Activated CD4-positive, CD25-positive, alpha-beta regulatory T cell (primary cell): ENCODE measurements around the gene MAGT1.
"Not testable (repeated sequence)": the region's sequence is repeated elsewhere in the genome, so short reads cannot be mapped to it uniquely, and the experiment has no call there.

Source experiments
- DNase-seq, 4 experiments: peaks; one replicate each; lab custom pipeline; 2025; lab: John Stamatoyannopoulos, UW

Gene MAGT1

GRCh38 chrX:77894921-77895886 is at the start of gene MAGT1:
TSS of gene MAGT1 (minus strand) at chrX:77895435. CDS start at chrX:77895410, 25 bp downstream.
- DNase-seq = peak; percentile 79 to 91 (median 82)

- DNase-seq = not testable (repeated sequence)
These were observed 49.8 kb upstream of the MAGT1 start for GRCh38 chrX:77945031-77945430.

- no peak for DNase-seq
These were observed 42.9 kb upstream of the MAGT1 start for GRCh38 chrX:77938083-77938680.

DNA sequence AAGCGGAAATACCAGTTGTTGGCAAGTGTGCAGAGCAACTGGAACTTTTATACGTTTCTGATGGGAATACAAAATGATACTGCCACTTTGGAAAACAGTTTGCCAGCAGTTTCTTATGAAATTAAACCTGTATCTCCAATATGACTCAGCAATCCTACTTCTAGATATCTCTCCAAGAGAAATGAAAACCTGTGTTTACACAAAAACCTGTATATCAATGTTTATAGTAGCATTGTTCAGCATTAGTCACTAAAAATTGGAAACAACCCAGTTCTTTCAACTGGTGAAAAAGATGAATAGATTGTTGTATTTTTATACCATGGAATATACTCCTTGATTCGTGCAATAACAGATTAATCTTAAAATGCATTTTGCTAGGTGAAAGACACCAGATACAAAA is 42.1 kb upstream of the MAGT1 start:
- DNase-seq = no peak

DNA sequence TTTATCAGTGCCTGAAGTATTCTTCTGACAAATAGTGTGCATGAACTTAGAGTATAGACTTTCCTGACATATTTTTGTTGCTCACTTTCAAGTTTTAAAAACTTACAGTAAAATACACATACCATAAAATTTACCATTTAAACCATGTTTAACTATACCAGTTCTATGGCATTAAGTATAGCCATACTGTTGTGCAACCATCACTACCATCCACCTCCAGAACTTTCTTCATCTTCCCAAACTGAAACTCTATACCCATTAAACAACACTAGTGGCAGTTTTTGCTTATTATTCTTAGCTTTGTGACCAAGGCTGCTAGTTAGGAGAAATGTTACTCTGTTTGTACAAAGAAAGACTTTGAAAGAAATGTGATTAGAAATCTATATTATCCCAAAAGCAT is 41.1 kb upstream of the MAGT1 start:
- no peak for DNase-seq

GRCh38 chrX:77935886-77936285 is 40.7 kb upstream of the MAGT1 start:
- no peak for DNase-seq

GRCh38 chrX:77930581-77930980 is 35.3 kb upstream of the MAGT1 start:
- no peak for DNase-seq

DNA sequence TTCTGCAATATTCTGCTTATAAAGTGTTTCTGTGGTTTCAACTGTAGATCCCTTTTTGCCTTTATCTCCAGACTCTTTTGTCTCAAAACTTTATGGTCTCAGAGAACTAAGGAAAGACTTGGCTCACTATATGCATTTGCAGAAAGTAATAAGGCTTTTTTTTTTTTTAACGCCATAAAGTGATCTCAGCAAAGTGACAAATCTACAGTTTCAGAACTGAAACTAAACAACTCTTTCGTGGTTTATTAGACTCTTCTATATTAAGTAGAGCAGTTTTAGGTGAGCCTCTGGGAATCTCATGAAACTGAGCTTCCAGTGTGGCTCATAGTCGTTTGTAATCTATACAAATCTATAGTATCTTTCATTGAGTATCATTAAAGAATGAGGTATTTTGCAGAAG is 30.5 kb upstream of the MAGT1 start:
- no peak for DNase-seq

- DNase-seq = no peak
These were observed 29.2 kb upstream of the MAGT1 start for GRCh38 chrX:77924320-77924859.

- DNase-seq = no peak
These were observed 27.6 kb upstream of the MAGT1 start for GRCh38 chrX:77922787-77923186.

DNA sequence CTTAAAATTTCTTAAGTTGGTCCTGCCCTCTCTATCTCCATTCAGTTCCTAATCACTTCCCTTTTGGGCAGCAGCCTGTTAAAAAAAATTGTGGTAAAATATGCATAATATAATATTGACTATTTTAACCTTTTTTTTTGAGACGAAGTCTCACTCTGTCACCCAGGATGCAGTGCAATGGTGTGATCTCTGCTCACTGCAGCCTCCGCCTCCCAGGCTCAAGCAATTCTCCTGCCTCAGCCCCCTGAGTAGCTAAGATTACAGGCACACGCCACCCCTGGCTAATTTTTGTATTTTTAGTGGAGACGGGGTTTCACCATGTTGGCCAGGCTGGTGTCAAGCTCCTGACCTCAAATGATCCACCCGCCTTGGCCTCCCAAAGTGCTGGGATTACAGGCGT is 24.1 kb upstream of the MAGT1 start:
- not testable (repeated sequence) for DNase-seq

DNA sequence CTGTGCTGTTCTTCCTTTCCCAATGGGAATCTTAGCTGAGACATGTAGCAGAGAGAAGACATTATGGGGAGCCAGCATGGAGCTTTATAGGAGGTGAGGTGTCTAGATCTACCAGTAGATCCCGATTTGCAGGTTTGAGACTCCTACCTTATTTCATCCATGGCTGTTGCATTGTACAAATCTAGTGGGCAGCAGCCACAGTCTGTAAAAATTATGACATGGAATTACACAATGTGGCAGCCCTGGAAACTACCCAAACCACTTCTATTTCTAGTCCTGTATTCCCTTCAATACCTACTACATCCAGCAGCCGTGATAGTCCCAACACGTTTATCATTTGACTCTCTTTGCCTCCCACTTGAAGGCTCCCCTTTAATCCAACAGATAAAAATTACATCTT is 23.3 kb upstream of the MAGT1 start:
- DNase-seq = no peak

DNA sequence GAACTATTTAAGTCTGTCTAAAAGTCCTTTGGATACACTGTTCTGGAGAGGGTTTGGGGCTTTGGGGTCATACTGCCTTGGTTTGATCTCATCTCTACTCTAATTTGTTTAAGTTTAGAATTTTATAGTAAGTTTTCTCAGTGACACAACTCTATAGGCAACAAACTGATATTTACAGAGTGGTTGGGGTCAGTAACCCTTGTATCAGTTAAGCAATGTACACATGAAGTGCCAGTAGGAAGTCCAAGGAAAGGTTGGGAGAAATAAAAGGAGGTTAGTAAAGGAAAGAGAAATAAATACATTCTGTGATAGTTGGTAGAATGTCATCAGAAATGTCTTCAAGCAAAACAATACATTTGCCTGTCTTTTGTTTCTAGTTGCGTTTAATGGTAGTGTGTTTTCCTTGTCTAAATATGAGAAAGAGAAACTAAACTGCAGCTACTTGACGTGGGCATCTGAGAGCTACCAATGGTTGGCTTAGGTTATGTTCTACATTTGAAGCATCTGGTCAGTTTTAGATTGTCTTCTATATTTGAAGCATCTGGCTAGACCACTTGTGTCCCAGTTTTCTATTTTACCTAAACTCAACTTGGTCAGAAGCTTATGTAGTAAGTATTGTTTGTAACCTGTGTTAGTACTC is 22.2 kb upstream of the MAGT1 start:
- DNase-seq = no peak

GRCh38 chrX:77910108-77910840 is 15.0 kb upstream of the MAGT1 start, which contains the start of gene ATP7A:
TSS of gene ATP7A (plus strand) at chrX:77910693. CDS start at chrX:77971642, 60,949 bp downstream.
- DNase-seq = peak; percentile 74 to 83 (median 81)

DNA sequence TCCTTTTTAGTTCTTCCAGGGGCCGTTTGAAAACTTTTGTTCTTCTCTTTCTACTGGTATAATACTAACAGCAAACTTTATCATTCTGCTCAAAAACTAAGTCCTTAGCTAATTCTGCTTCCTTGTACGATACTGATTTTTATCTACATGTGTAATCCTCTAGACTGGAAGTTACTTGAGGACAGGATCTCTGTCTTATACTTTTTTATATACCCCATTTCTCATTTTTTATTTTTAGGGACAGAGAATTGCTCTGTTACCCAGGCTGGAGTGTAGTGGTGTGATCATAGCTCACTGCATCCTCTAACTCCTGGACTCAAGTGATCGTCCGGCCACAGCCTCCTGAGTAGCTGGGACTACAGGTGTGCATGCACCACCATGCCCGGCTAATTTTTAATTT is 6.3 kb upstream of the MAGT1 start:
- no peak for DNase-seq

DNA sequence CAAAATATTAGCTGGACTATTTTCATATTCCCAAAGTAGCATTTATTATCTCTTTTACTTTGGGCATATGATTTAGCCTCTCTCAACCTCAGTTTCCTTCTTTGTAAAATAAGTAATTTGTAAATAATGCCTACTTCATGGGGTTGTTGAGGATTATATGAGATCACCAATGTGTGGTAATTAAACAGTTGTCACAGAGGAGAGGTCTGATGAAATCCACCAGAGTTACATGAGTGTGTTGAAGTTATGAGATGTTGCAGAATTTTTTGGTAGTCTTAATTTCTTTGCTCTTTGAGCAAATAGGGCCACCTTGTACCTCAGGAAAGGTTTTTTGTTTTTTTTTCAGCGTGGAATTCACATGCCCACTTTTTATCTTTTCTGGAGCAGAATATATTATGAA is 5.5 kb upstream of the MAGT1 start:
- DNase-seq = no peak

- peak; percentile 4 to 29 (median 26) for DNase-seq
These were observed 4.0 kb upstream of the MAGT1 start, which contains the start of gene COX7B for GRCh38 chrX:77899081-77899828. TSS of gene COX7B (plus strand) at chrX:77899468. CDS start at chrX:77899554, 86 bp downstream.

DNA sequence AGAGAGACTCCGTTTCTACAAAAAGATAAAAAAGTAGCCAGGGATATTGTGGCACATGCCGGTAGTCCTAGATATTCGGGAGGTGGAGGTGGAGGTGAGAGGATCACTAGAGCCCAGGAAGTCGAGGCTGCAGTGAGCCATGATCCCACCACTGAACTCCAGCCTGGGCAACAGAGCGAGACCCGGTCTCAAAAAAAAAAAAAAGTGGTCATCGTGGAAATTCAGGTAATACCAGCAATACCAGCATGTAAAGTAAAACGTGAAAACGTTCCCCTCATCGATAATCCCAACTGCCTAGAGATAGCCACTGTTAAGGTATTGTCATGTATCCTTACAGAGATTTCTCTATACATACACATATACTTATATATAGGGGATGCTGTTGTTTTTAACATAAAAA is 1.5 kb downstream of the MAGT1 start:
- no peak for DNase-seq

GRCh38 chrX:77892887-77893286 is 2.3 kb downstream of the MAGT1 start:
- no peak for DNase-seq

DNA sequence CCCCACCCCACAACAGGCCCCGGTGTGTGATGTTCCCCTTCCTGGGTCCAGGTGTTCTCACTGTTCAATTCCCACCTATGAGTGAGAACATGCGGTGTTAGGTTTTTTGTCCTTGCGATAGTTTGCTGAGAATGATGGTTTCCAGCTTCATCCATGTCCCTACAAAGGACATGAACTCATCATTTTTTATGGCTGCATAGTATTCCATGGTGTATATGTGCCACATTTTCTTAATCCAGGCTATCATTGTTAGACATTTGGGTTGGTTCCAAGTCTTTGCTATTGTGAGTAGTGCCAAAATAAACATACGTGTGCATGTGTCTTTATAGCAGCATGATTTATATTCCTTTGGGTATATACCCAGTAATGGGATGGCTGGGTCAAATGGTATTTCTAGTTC is 13.8 kb downstream of the MAGT1 start:
- not testable (repeated sequence) for DNase-seq

DNA sequence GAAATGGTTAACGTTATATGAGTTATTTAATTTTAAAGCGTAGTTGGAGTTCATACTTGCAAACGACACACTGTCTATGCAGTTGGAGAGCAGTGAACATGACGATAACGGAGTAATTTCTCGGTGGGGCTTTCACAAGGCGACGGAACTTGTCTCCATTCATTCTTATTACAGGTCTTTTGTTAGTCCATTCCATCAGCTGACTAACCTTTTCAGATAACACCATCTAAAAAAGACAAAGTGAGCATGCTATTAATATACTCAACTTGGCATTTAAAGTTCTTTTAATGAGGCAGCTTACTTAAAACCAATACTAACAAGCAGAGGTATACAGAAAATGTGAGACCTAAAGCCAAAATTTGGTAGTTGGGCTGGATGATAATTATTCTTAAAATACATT is 19.9 kb downstream of the MAGT1 start:
- no peak for DNase-seq
